Measurements from ENCODE around the gene CDC5L.

The CDC5L gene

DNA sequence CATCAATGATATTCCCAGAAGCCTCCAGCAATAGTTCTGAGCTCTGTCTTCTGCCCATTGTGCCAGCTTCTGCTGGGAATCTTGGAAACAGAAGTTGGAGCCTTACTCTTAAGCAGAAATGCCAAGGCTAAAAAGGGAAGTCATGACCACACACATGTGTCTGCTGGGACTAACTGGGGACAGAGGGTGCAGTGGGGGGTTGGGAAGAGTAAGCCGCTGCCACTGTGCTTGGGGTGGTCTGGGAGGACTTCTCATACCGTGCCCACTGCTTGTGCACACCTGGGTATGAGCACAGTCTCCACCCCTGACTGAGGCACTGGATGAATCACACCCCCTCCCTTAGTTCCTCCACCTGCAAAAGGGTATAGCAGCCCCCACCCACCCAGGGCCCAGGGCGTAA, 90.7 kb downstream of the CDC5L start:
- DNase-seq (ENCODE audit: low spot score), result no peak
- TF ChIP-seq CTCF (IDR thresholded peaks at IDR 0.05; ENCODE audit: borderline replicate concordance, control extremely low read depth, extremely low read depth, insufficient read depth, missing control alignments), result no peak
- in situ Hi-C loops (cut with MboI; ENCODE audit: low sequenced_read_pairs, unreplicated experiment), result no loop called here

DNA sequence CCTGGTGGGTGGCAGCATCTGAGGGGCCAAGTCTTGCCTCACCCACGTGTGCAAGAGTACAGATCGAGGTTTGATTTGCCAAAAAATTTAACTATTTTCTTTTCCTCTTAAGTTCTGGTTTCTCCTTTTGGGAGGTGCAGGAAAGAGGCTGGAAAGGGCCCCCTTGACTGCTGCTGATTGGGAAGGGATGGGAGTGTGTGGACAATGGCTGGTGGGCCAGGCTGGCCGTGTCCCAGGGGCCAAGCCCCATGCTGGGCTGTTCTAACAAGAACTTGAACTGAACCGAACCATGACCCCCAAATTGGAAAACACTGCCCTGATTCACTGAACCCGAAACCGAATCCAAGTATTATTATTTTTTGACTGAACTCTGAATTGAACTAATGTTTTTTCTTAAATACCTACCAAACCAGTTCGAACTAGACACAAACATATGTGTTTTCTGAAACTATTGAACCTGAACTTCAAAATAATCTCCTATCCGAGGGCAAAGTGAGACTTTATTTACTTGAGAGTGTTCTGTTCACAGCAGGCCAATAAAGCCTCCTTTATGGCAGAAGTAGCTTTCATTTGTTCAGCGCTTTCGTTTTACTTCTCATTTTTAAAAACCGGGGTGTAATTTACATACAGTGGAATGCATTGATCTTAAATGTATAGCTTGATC, 91.2 kb downstream of the CDC5L start:
- in situ Hi-C loops (cut with MboI; ENCODE audit: low sequenced_read_pairs, unreplicated experiment), result no loop called here
- DNase-seq (ENCODE audit: low spot score), result no peak
- no peak for TF ChIP-seq CTCF (IDR thresholded peaks at IDR 0.05; ENCODE audit: borderline replicate concordance, control extremely low read depth, extremely low read depth, insufficient read depth, missing control alignments)

- no peak for TF ChIP-seq CTCF (IDR thresholded peaks at IDR 0.05; ENCODE audit: borderline replicate concordance, control extremely low read depth, extremely low read depth, insufficient read depth, missing control alignments)
- in situ Hi-C loops (cut with MboI; ENCODE audit: low sequenced_read_pairs, unreplicated experiment), result no loop called here
Observed at GRCh38 chr6:44480097-44480541, 92.6 kb downstream of the CDC5L start.

DNA sequence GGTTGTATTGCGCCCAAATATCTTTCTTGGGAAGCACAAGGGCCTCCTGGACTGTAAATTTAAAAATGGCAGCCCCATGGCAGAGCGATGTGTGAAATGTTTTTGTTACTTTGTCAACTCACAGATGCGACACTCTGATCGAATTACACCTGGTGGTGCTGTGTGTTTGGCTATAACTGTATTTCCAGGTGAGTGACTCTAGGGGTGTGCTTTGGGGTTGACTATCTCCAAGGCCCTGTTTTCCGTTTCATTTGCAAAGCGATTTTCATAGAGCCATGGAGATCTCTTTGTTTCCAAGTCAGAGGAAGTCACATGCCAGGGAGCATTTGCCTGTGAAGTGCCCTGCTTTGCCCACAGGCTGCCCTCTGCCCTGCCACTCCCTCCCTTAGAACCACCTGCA, 93.5 kb downstream of the CDC5L start:
- no peak for DNase-seq (ENCODE audit: low spot score)
- TF ChIP-seq CTCF (IDR thresholded peaks at IDR 0.05; ENCODE audit: borderline replicate concordance, control extremely low read depth, extremely low read depth, insufficient read depth, missing control alignments), result no peak
- in situ Hi-C loops (cut with MboI; ENCODE audit: low sequenced_read_pairs, unreplicated experiment), result no loop called here

More at GRCh38 chr6:44480097-44480541, 92.6 kb downstream of the CDC5L start:
- no peak for DNase-seq (ENCODE audit: low spot score)

DNA sequence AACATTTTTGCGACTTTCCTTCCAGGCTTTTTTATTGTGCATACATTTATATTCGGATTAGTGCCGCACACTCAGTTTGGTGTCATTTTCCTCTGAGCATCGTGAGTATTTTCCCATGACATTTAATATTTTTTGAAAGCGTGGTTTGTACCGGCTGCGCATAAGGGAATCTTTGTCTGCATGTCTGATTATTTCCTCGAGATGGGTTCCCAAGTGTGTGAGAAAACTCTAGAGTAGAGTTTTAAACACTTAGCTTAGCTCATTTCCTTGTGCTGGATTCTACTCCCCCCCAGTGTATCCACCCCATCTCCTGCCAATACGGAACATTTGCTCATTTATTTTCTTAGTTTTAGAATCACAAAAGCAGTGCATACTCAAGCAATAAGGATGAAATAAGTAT, 94.3 kb downstream of the CDC5L start:
- in situ Hi-C loops (cut with MboI; ENCODE audit: low sequenced_read_pairs, unreplicated experiment), result no loop called here
- no peak for DNase-seq (ENCODE audit: low spot score)
- no peak for TF ChIP-seq CTCF (IDR thresholded peaks at IDR 0.05; ENCODE audit: borderline replicate concordance, control extremely low read depth, extremely low read depth, insufficient read depth, missing control alignments)

DNA sequence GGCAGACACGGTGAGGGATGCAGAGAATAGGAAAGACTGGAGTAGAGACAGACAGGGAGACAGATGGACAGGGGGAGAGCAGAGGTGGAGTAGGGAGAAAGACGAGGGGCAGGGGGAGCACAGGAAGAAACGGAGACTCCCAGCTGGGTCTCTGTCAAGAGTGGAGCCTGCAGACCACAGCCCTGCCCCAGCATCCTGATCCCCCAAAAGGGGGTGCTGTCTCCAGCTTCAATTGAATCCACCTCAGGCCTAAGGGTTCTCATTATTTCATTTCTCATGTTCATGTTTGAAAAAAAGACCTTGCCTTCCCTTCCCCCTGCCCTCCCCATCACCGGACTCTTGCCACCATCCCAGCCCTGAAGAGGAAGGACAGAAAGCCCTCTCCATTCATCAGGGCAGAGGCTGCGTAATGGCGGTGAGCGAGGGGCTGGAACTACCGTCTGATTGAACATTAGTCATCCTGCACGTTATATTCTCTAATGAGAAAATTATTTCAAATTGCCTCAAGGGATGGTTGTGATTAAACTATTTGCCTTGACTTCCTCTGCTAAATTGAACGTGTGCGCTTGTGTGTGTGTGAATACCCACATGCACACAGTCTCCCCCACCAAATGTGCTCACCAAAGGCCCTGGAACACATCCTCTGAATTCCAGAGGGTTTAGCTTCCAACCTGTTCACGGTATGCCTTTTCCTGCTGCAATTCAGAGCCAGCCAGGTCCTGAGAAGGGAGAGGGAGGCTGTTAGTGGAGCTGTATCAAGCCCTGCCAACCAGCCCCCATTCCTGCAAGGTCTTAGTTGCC, 98.3 kb downstream of the CDC5L start:
- in situ Hi-C loops (cut with MboI; ENCODE audit: low sequenced_read_pairs, unreplicated experiment), result no loop called here

More for the DNA sequence above, 98.3 kb downstream of the CDC5L start:
- TF ChIP-seq CTCF (IDR thresholded peaks at IDR 0.05; ENCODE audit: borderline replicate concordance, control extremely low read depth, extremely low read depth, insufficient read depth, missing control alignments), result no peak
- no peak for DNase-seq (ENCODE audit: low spot score)
